ENCODE data around the gene NHSL1. TPM values are rescaled to one million over a fixed set of nuclear protein-coding genes. Genes with fewer than 3 reads are reported as not detected.

The NHSL1 gene
- total and polyA plus RNA-seq, 9 of the 15 experiments (the other 6 are each of a cell fraction or from before 2014, with no cell fraction given) = 0.09 to 0.20 TPM; not detected in 7

DNA sequence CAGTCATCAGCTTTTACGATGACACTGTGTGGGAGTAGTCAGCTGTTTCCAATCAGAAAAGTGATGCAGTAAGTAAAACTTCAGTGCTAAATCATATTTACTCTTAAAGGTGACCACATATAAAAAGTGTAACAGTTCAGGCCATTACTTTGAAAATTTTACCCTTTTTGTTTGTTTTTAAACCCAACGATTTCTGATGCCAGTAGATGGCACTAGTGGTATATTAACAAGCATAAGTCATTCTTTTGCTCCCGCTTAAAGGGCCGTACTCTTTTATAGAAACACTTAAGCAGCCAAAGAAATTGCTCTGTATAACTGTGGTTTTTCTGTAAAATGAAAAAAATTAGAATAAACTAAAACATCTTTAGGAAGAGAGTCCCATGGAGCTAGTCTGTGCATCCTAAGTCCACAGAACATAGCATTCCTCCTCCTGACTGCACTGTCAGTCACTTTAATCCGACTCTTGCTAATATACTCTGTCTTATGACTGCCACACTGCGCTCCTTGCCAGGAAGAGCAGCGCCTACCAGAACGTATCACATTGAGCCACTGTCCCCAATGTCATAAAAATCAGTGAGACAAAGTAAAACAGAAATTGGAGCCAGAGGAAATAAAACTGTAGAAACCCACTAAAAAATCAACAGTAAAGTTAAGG is 70.2 kb downstream of the NHSL1 start (continued):
- TF ChIP-seq KAT8 (IDR thresholded peaks at IDR 0.05; ENCODE audit: low read depth) = no peak
- TF ChIP-seq ZSCAN29 (IDR thresholded peaks at IDR 0.05) = no peak
- no peak for TF ChIP-seq HDAC3 (IDR thresholded peaks at IDR 0.05; ENCODE audit: borderline replicate concordance, partially characterized antibody)
- no peak for TF ChIP-seq NFYB (IDR thresholded peaks at IDR 0.05; ENCODE audit: extremely low read depth, insufficient read length)
- no peak for TF ChIP-seq MYBL2 (IDR thresholded peaks at IDR 0.05; ENCODE audit: low read depth)
- TF ChIP-seq MYBL2 (CRISPR knock-in tag; IDR thresholded peaks at IDR 0.05; ENCODE audit: borderline replicate concordance) = no peak
- TF ChIP-seq, protein P1, sequence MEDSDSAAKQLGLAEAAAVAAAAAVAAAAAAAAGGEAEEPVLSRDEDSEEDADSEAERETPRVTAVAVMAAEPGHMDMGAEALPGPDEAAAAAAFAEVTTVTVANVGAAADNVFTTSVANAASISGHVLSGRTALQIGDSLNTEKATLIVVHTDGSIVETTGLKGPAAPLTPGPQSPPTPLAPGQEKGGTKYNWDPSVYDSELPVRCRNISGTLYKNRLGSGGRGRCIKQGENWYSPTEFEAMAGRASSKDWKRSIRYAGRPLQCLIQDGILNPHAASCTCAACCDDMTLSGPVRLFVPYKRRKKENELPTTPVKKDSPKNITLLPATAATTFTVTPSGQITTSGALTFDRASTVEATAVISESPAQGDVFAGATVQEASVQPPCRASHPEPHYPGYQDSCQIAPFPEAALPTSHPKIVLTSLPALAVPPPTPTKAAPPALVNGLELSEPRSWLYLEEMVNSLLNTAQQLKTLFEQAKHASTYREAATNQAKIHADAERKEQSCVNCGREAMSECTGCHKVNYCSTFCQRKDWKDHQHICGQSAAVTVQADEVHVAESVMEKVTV (CRISPR knock-in tag; IDR thresholded peaks at IDR 0.05) = peak; percentile 37; the same call in 1 of the 2 replicates
- no peak for TF ChIP-seq NRF1 (conservative IDR thresholded peaks at IDR 0.05 in 1 of 2, IDR thresholded peaks at IDR 0.05 in 1 of 2)
- peak; percentile 70 for TF ChIP-seq BMI1 (IDR thresholded peaks at IDR 0.05; ENCODE audit: low read length)
- no peak for TF ChIP-seq ZNF3 (CRISPR knock-in tag; IDR thresholded peaks at IDR 0.05)
- no peak for TF ChIP-seq ZNF165 (CRISPR knock-in tag; IDR thresholded peaks at IDR 0.05; ENCODE audit: borderline replicate concordance)
- TF ChIP-seq, protein P2, sequence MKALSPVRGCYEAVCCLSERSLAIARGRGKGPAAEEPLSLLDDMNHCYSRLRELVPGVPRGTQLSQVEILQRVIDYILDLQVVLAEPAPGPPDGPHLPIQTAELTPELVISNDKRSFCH (CRISPR knock-in tag; IDR thresholded peaks at IDR 0.05) = no peak
- TF ChIP-seq, protein P2 (tag; IDR thresholded peaks at IDR 0.05) = no peak

Data from K562 (cell line).